B cell (primary cell): ENCODE results near the gene MYO1E.
"Not testable (repeated sequence)": the region's sequence is repeated elsewhere in the genome, so short reads cannot be mapped to it uniquely, and the experiment has no call there.

Experiments
- EZH2 ChIP-seq: IDR thresholded peaks from 2 replicates; pipeline ENCODE4 v1.6.1; 2012; ENCODE audit warnings: borderline replicate concordance, low read depth, mild to moderate bottlenecking, moderate library complexity, low read length; ENCODE audit not compliant: insufficient read depth, poor library complexity, severe bottlenecking
- TF ChIP-seq, protein P1 (sequence below): fragments of 200-600 bp; IDR thresholded peaks from one replicate; pipeline ENCODE4 v1.8.0; 2022; ENCODE audit warnings: antibody characterized with exemption, mild to moderate bottlenecking

DNA sequence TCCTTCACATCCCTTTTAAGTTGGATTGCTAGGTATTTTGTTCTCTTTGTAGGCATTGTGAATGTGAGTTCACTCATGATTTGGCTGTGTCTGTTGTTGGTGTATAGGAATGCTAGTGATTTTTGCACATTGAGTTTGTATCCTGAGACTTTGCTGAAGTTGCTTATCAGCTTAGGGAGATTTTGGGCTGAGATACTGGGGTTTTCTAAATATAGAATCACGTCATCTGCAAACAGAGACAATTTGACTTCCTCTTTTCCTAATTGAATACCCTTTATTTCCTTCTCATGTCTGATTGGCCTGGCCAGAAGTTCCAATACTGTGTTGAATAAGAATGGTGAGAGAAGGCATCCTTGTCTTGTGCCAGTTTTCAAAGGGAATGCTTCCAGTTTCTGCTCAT is 245.4 kb downstream of the MYO1E start:
- TF ChIP-seq EZH2 = not testable (repeated sequence)
- TF ChIP-seq, protein P1, sequence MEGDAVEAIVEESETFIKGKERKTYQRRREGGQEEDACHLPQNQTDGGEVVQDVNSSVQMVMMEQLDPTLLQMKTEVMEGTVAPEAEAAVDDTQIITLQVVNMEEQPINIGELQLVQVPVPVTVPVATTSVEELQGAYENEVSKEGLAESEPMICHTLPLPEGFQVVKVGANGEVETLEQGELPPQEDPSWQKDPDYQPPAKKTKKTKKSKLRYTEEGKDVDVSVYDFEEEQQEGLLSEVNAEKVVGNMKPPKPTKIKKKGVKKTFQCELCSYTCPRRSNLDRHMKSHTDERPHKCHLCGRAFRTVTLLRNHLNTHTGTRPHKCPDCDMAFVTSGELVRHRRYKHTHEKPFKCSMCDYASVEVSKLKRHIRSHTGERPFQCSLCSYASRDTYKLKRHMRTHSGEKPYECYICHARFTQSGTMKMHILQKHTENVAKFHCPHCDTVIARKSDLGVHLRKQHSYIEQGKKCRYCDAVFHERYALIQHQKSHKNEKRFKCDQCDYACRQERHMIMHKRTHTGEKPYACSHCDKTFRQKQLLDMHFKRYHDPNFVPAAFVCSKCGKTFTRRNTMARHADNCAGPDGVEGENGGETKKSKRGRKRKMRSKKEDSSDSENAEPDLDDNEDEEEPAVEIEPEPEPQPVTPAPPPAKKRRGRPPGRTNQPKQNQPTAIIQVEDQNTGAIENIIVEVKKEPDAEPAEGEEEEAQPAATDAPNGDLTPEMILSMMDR = not testable (repeated sequence)
